IMR-90 (cell line): Measurements from ENCODE around the gene ABCC5. TPM values are rescaled to one million over a fixed set of nuclear protein-coding genes. Genes with fewer than 3 reads are reported as not detected.

ENCODE experiments used
- ATAC-seq: fragments of 200-7000 bp; cut with Tn5 transposase; 2 replicates; pipeline ENCODE4 v1.9.1; 2020; ENCODE audit warnings: low read depth, mild to moderate bottlenecking, moderate library complexity
- BruUV-seq: library from RNA; stranded (reverse); fragments of 400-500 nt; replicated peaks from 2 replicates; lab custom pipeline; 2021; lab: Mats Ljungman, UMichigan
- CTCF ChIA-PET: fragments of 300-600 bp; formaldehyde crosslinking; extraction: SDS; loops from one replicate; lab custom pipeline; 2021; ENCODE audit warnings: antibody characterized with exemption; lab: Yijun Ruan, JAX
- POLR2A ChIA-PET: fragments of 300-600 bp; sonication (Branson Sonifier 250); formaldehyde crosslinking; loops from one replicate; lab custom pipeline; 2022; ENCODE audit warnings: antibody characterized with exemption; ENCODE audit not compliant: unreplicated experiment; lab: Charles Lee
- DNase-seq: peaks from one replicate; pipeline ENCODE4 v3.0.0; 2013
- H2AFZ ChIP-seq: replicated peaks from 2 replicates; pipeline ENCODE3; 2013; ENCODE audit warnings: low read length, mild to moderate bottlenecking; ENCODE audit not compliant: poor library complexity
- H2AK5ac ChIP-seq: 2 replicates; pipeline ENCODE4 v1.6.1; 2013; ENCODE audit warnings: low read depth, low read length, inconsistent platforms
- H2AK9ac ChIP-seq: replicated peaks from 2 replicates; pipeline ENCODE3; 2013; ENCODE audit warnings: mild to moderate bottlenecking, low read depth, low read length, moderate library complexity; ENCODE audit not compliant: poor library complexity
- H2BK120ac ChIP-seq: 2 replicates; pipeline ENCODE4 v1.6.1; 2013; ENCODE audit warnings: low read depth, low read length, inconsistent platforms
- H2BK15ac ChIP-seq: 3 replicates; pipeline ENCODE4 v1.6.1; 2013; ENCODE audit warnings: low read depth, low read length, inconsistent platforms
- H2BK20ac ChIP-seq: 2 replicates; pipeline ENCODE4 v1.6.1; 2013; ENCODE audit warnings: low read depth, mild to moderate bottlenecking, inconsistent platforms, low read length, moderate library complexity
- H2BK5ac ChIP-seq: 2 replicates; pipeline ENCODE4 v1.6.1; 2013; ENCODE audit warnings: mild to moderate bottlenecking, low read depth, low read length, inconsistent platforms; ENCODE audit not compliant: poor library complexity, severe bottlenecking
- H3K14ac ChIP-seq: replicated peaks from 2 replicates; pipeline ENCODE4 v1.6.1; 2013; ENCODE audit warnings: low read depth, low read length, inconsistent platforms
- H3K18ac ChIP-seq: 2 replicates; pipeline ENCODE4 v1.6.1; 2013; ENCODE audit warnings: low read depth, low read length, control low read depth
- H3K23ac ChIP-seq: 2 replicates; pipeline ENCODE4 v1.6.1; 2013; ENCODE audit warnings: low read depth, low read length, inconsistent platforms
- H3K27ac ChIP-seq: 2 replicates; pipeline ENCODE4 v1.5.1; 2013; ENCODE audit warnings: mild to moderate bottlenecking, control low read depth, low read length; ENCODE audit not compliant: insufficient read depth
- H3K27me3 ChIP-seq: 2 replicates; pipeline ENCODE4 v1.6.1; 2013; ENCODE audit warnings: low read length; ENCODE audit not compliant: control insufficient read depth, insufficient read depth
- H3K36me3 ChIP-seq: 2 replicates; pipeline ENCODE4 v1.6.1; 2013; ENCODE audit warnings: low read length, mixed read lengths; ENCODE audit not compliant: control insufficient read depth, insufficient read depth
- H3K4ac ChIP-seq: 2 replicates; pipeline ENCODE4 v1.6.1; 2013; ENCODE audit warnings: low read depth, low read length, inconsistent platforms
- H3K4me1 ChIP-seq: 2 replicates; pipeline ENCODE4 v1.6.1; 2013; ENCODE audit warnings: low read length, mixed read lengths; ENCODE audit not compliant: control insufficient read depth, insufficient read depth
- H3K4me2 ChIP-seq: 2 replicates; pipeline ENCODE4 v1.6.1; 2013; ENCODE audit warnings: low read depth, mild to moderate bottlenecking, control low read depth, low read length, moderate library complexity
- H3K4me3 ChIP-seq: 2 replicates; pipeline ENCODE4 v1.5.1; 2013; ENCODE audit warnings: low read depth, mild to moderate bottlenecking, control low read depth, low read length, moderate library complexity; ENCODE audit not compliant: insufficient read depth
- H3K56ac ChIP-seq: 2 replicates; pipeline ENCODE4 v1.6.1; 2013; ENCODE audit warnings: low read length, inconsistent platforms; ENCODE audit not compliant: insufficient read depth; ENCODE audit errors: extremely low read depth
- H3K79me1 ChIP-seq, 2 experiments: 2 replicates each; pipeline ENCODE4 v1.6.1; 2013; ENCODE audit warnings: low read length in 2 of 2, inconsistent platforms in 1 of 2, low read depth in 1 of 2
- H3K9ac ChIP-seq: 2 replicates; pipeline ENCODE4 v1.6.1; 2013; ENCODE audit warnings: low read depth, low read length, control low read depth
- H3K9me1 ChIP-seq: 2 replicates; pipeline ENCODE4 v1.6.1; 2013; ENCODE audit warnings: low read length, inconsistent platforms; ENCODE audit not compliant: insufficient read depth
- H3K9me3 ChIP-seq: 2 replicates; pipeline ENCODE4 v1.6.1; 2013; ENCODE audit warnings: low read length; ENCODE audit not compliant: control insufficient read depth, insufficient read depth
- H4K20me1 ChIP-seq: 2 replicates; pipeline ENCODE4 v1.6.1; 2013; ENCODE audit warnings: low read length, inconsistent platforms; ENCODE audit not compliant: insufficient read depth
- H4K5ac ChIP-seq: 2 replicates; pipeline ENCODE4 v1.6.1; 2013; ENCODE audit warnings: mild to moderate bottlenecking, low read depth, low read length, control low read depth
- H4K8ac ChIP-seq, 2 experiments: 2 replicates each; pipeline ENCODE4 v1.6.1; 2013; ENCODE audit warnings: low read depth in 2 of 2, low read length in 2 of 2, control low read depth in 1 of 2, inconsistent platforms in 1 of 2
- H4K91ac ChIP-seq: 2 replicates; pipeline ENCODE4 v1.6.1; 2013; ENCODE audit warnings: low read depth, low read length, inconsistent platforms; ENCODE audit not compliant: insufficient read depth
- BHLHE40 ChIP-seq: fragments of 150-350 bp; IDR thresholded peaks from 2 replicates; pipeline ENCODE4 v1.6.1; 2016; ENCODE audit warnings: mild to moderate bottlenecking, low read depth, low read length
- CEBPB ChIP-seq: IDR thresholded peaks from 2 replicates; pipeline ENCODE4 v1.6.1; 2012; ENCODE audit warnings: low read depth, low read length, improper control_type of control experiment
- MXI1 ChIP-seq: IDR thresholded peaks from 2 replicates; pipeline ENCODE4 v1.6.1; 2012; ENCODE audit warnings: low read depth, mild to moderate bottlenecking, low read length, moderate library complexity, borderline replicate concordance
- NFE2L2 ChIP-seq: fragments of 150-350 bp; IDR thresholded peaks from 2 replicates; pipeline ENCODE4 v1.6.1; 2016; ENCODE audit warnings: low read depth, mild to moderate bottlenecking, low read length
- RFX5 ChIP-seq: IDR thresholded peaks from 2 replicates; pipeline ENCODE4 v1.8.0; 2012; ENCODE audit warnings: low read depth, mild to moderate bottlenecking, low read length, moderate library complexity
- WGBS, 2 experiments: methylation state at CpG; one replicate each; pipeline versions ENCODE4 v1.1.5 to v1.1.7; 2013; ENCODE audit warnings: missing lambda C conversion rate in 2 of 2; ENCODE audit not compliant: insufficient read length in 1 of 2; ENCODE audit errors: extremely low coverage in 2 of 2; 5-methylcytosine and 5-hydroxymethylcytosine counted together
- dilution Hi-C: fragments of 300-500 bp; cut with HindIII; formaldehyde crosslinking; loops from one replicate; pipeline ENCODE4 v1.14.3; 2018; ENCODE audit warnings: low sequenced_read_pairs; ENCODE audit not compliant: unreplicated experiment
- in situ Hi-C: fragments of 300-500 bp; cut with MboI; formaldehyde crosslinking; loops from 3 replicates; pipeline ENCODE4 v1.14.3; 2019; ENCODE audit warnings: low sequenced_read_pairs, inconsistent platforms, mixed read lengths
- intact Hi-C: fragments of 100-400 bp; cut with micrococcal nuclease; formaldehyde crosslinking; loops from 2 replicates; pipeline ENCODE4 v1.10.0; 2022
- polyA plus RNA-seq, 3 experiments: library from polyadenylated mRNA; depleted of rRNA; stranded (reverse); fragments of >200 nt; gene quantifications; 2 replicates each; pipeline ENCODE4 v1.2.3, GENCODE V29; 2012; ENCODE audit warnings: low replicate concordance in 1 of 3
- total RNA-seq: library from RNA; depleted of rRNA; stranded (reverse); fragments of >200 nt; gene quantifications from 2 replicates; pipeline ENCODE4 v1.2.3, GENCODE V29; 2012
- TF ChIP-seq, protein P1 (sequence below): conservative IDR thresholded peaks from 2 replicates; pipeline ENCODE4 v1.5.1; 2012; ENCODE audit warnings: mild to moderate bottlenecking, low read depth, low read length, improper control_type of control experiment

Gene ABCC5
- total and polyA plus RNA-seq, 2 of the 4 experiments (the other 2 are of a cell fraction) = 8.4 to 17.7 TPM

DNA sequence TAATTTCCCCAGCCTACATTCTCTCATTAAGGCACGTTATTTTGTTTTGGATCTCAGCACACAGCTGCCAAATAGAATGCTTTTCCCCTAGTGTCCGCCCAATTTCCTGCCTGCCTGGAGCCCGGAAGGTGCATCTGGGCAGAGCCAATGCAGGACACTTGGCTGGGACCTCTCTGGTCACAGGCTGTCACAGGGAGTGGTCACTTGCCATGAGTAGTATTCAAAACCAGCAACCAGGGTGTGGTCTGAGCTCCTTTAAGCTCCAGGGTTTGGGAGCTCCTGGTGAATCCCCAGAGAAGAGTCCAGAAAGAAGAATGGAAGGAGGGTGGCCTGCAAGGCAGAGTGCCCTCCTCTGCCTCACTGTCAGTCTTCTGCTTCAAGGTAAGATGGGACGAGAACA lies 35.1 kb upstream of the ABCC5 start, which contains the start of gene HTR3C:
HTR3C (plus strand) TSS at position 281 of the 400 bp plus-strand sequence; CDS start at position 315, 34 bp downstream.
- Histone ChIP-seq H4K8ac (no peak within 1 kb of the TSS), H3K79me1 (no peaks in the 10 kb centered on the region), H3K18ac (no peak within 1 kb of the TSS), H3K56ac (no peak within 1 kb of the TSS), H3K4ac (no peak within 1 kb of the TSS), H3K4me1 (no peaks in the 10 kb centered on the region), H3K9me3 (no peaks in the 10 kb centered on the region), H3K4me2 (no peak within 1 kb of the TSS), H2AK9ac (no peak within 1 kb of the TSS), H3K27ac (no peak within 1 kb of the TSS), H4K5ac (no peak within 1 kb of the TSS), H4K91ac (no peak within 1 kb of the TSS), H3K14ac (no peak within 1 kb of the TSS), H3K9ac (no peak within 1 kb of the TSS), H3K23ac (no peak within 1 kb of the TSS), H3K4me3 (no peak within 1 kb of the TSS), H2BK120ac (no peak within 1 kb of the TSS), H2BK20ac (no peak within 1 kb of the TSS), H3K27me3 (peaks cover 25% of the 10 kb centered on the region), H4K20me1 (no peaks in the 10 kb centered on the region), H3K36me3 (no peaks in the 10 kb centered on the region), H2AFZ (no peak within 1 kb of the TSS), H2BK5ac (no peak within 1 kb of the TSS), H2BK15ac (no peak within 1 kb of the TSS), H2AK5ac (no peak within 1 kb of the TSS), H3K9me1 (no peaks in the 10 kb centered on the region)
- in situ Hi-C loops = no loop called here
- CTCF ChIA-PET = no interaction called here
- dilution Hi-C loops = no loop called here
- no TSS peak for BruUV-seq
- POLR2A ChIA-PET = no interaction called here
- ATAC-seq (no peak), DNase-seq (no peak)
- WGBS, 2 experiments = 67% methylated on average over 1 of the region's 4 CpGs; no CpG with 5 or more reads in 1 of the 2 experiments
- intact Hi-C loops = no loop called here
- TF ChIP-seq RFX5 = no peak
- TF ChIP-seq BHLHE40 = no peak
- TF ChIP-seq, protein P1, sequence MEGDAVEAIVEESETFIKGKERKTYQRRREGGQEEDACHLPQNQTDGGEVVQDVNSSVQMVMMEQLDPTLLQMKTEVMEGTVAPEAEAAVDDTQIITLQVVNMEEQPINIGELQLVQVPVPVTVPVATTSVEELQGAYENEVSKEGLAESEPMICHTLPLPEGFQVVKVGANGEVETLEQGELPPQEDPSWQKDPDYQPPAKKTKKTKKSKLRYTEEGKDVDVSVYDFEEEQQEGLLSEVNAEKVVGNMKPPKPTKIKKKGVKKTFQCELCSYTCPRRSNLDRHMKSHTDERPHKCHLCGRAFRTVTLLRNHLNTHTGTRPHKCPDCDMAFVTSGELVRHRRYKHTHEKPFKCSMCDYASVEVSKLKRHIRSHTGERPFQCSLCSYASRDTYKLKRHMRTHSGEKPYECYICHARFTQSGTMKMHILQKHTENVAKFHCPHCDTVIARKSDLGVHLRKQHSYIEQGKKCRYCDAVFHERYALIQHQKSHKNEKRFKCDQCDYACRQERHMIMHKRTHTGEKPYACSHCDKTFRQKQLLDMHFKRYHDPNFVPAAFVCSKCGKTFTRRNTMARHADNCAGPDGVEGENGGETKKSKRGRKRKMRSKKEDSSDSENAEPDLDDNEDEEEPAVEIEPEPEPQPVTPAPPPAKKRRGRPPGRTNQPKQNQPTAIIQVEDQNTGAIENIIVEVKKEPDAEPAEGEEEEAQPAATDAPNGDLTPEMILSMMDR = no peak
- TF ChIP-seq MXI1 = no peak
- no peak for TF ChIP-seq CEBPB
- TF ChIP-seq NFE2L2 = no peak
